Activated CD8-positive, alpha-beta memory T cell treated with anti-CD3 and anti-CD28 coated beads for 1 hour (primary cell): ENCODE results near the gene SLC1A2.
A peak's percentile ranks its signal among the peaks of the same experiment; 100 is the strongest.

Experiments
- DNase-seq, 2 donors: peaks; one replicate each; pipeline ENCODE4 v3.0.0-alpha.2; 2020; ENCODE audit warnings: low read depth in 1 of 2; ENCODE audit errors: extremely low read depth in 1 of 2

The SLC1A2 gene

GRCh38 chr11:35248558-35249323, 170.6 kb downstream of the SLC1A2 start:
- DNase-seq, result no peak

GRCh38 chr11:35247863-35248262, 171.5 kb downstream of the SLC1A2 start:
- no peak for DNase-seq

- peak; percentile 37 to 55 for DNase-seq
These were observed 171.9 kb downstream of the SLC1A2 start for GRCh38 chr11:35247428-35247827.

- DNase-seq, result no peak
These were observed 172.6 kb downstream of the SLC1A2 start for GRCh38 chr11:35246745-35247144.

GRCh38 chr11:35245786-35246185, 173.6 kb downstream of the SLC1A2 start:
- DNase-seq, result no peak

GRCh38 chr11:35245056-35245455, 174.3 kb downstream of the SLC1A2 start:
- no peak for DNase-seq

GRCh38 chr11:35243774-35244173, 175.6 kb downstream of the SLC1A2 start:
- no peak for DNase-seq

- DNase-seq, result no peak
These were observed 176.7 kb downstream of the SLC1A2 start for GRCh38 chr11:35242412-35243242.

- DNase-seq, result no peak
These were observed 177.8 kb downstream of the SLC1A2 start for GRCh38 chr11:35241531-35241930.

- DNase-seq, result no peak
These were observed 178.3 kb downstream of the SLC1A2 start for GRCh38 chr11:35241083-35241482.

GRCh38 chr11:35239471-35240075, 179.8 kb downstream of the SLC1A2 start:
- DNase-seq, result no peak

- DNase-seq, result no peak
These were observed 180.5 kb downstream of the SLC1A2 start for GRCh38 chr11:35238882-35239281.

GRCh38 chr11:35237860-35238715, 181.3 kb downstream of the SLC1A2 start:
- DNase-seq, result peak; percentile 17 to 19

GRCh38 chr11:35237351-35237750, 182.0 kb downstream of the SLC1A2 start:
- DNase-seq, result no peak

GRCh38 chr11:35236667-35237003, 182.7 kb downstream of the SLC1A2 start:
- DNase-seq, result no peak

- DNase-seq, result peak; percentile 39 to 50
These were observed 183.3 kb downstream of the SLC1A2 start for GRCh38 chr11:35235936-35236666.

GRCh38 chr11:35235498-35235897, 183.9 kb downstream of the SLC1A2 start:
- DNase-seq, result no peak

- DNase-seq, result no peak
These were observed 184.2 kb downstream of the SLC1A2 start for GRCh38 chr11:35235157-35235468.

GRCh38 chr11:35234460-35235156, 184.8 kb downstream of the SLC1A2 start:
- no peak for DNase-seq

- DNase-seq, result no peak
These were observed 185.8 kb downstream of the SLC1A2 start for GRCh38 chr11:35233518-35233917.
